Endothelial cell of umbilical vein (primary cell): Measurements from ENCODE around the gene KRT84. TPM values are rescaled to one million over a fixed set of nuclear protein-coding genes. Genes with fewer than 3 reads are reported as not detected.

Experiments used
- BruUV-seq: library from RNA; stranded (reverse); fragments of 400-500 nt; replicated peaks from 2 replicates; lab custom pipeline; 2021; lab: Mats Ljungman, UMichigan
- CTCF ChIA-PET: fragments of 300-600, 350-600 bp; sonication (Branson Sonifier 250); formaldehyde crosslinking; loops from one replicate; lab custom pipeline; 2021; ENCODE audit warnings: antibody characterized with exemption, inconsistent platforms; lab: Charles Lee
- POLR2A ChIA-PET: fragments of 300-600, 350-600 bp; sonication (Branson Sonifier 250); formaldehyde crosslinking; loops from one replicate; lab custom pipeline; 2021; ENCODE audit warnings: antibody characterized with exemption, inconsistent platforms; lab: Charles Lee
- DNase-seq: peaks from one replicate; pipeline ENCODE4 v3.0.0-alpha.2; 2011; ENCODE audit warnings: low read depth, low spot score
- FAIRE-seq: peaks from 2 replicates; lab custom pipeline; 2011; peaks lifted over from hg19 to GRCh38; lab: Jason Lieb, UNC
- H2AFZ ChIP-seq: 2 replicates; pipeline ENCODE4 v1.6.0; 2012; ENCODE audit warnings: low read depth, low read length, control low read depth, inconsistent platforms
- H3K27ac ChIP-seq: 2 replicates; pipeline ENCODE4 v1.5.1; 2011; ENCODE audit warnings: low read depth, mild to moderate bottlenecking, control low read depth, low read length, moderate library complexity; ENCODE audit not compliant: insufficient read depth
- H3K27me3 ChIP-seq, 2 experiments: 2 replicates each; pipeline versions ENCODE4 v1.6.0 to v1.6.1; 2011; ENCODE audit warnings: low read length in 2 of 2, mixed read lengths in 1 of 2; ENCODE audit not compliant: control insufficient read depth in 2 of 2, insufficient read depth in 2 of 2
- H3K36me3 ChIP-seq, 2 experiments: 2 replicates in 1 of 2; 3 replicates in 1 of 2; pipeline ENCODE4 v1.5.1; 2011; ENCODE audit warnings: low read length in 2 of 2, mild to moderate bottlenecking in 1 of 2, moderate library complexity in 1 of 2; ENCODE audit not compliant: control insufficient read depth in 2 of 2, insufficient read depth in 2 of 2; ENCODE audit errors: extremely low read depth in 1 of 2
- H3K4me1 ChIP-seq: 3 replicates; pipeline ENCODE4 v1.5.1; 2011; ENCODE audit warnings: mild to moderate bottlenecking, low read length; ENCODE audit not compliant: control insufficient read depth, insufficient read depth; ENCODE audit errors: extremely low read depth
- H3K4me2 ChIP-seq: 2 replicates; pipeline ENCODE4 v1.6.1; 2011; ENCODE audit warnings: low read length, control low read depth, mixed read lengths; ENCODE audit not compliant: insufficient read depth
- H3K4me3 ChIP-seq, 3 experiments: fragments of 200-600 bp in 1 of 3; sonication (generic), shearing (Covaris generic) in 1 of 3; replicated peaks in 1 of 3; 2 replicates each; pipeline ENCODE4 v1.5.1; 2011 to 2016; ENCODE audit warnings: control low read depth in 3 of 3, low read length in 3 of 3, mild to moderate bottlenecking in 2 of 3, inconsistent platforms in 1 of 3, low read depth in 1 of 3, moderate library complexity in 1 of 3; ENCODE audit not compliant: insufficient read depth in 1 of 3
- H3K79me2 ChIP-seq: 2 replicates; pipeline ENCODE4 v1.6.0; 2012; ENCODE audit warnings: low read length, inconsistent platforms; ENCODE audit not compliant: control insufficient read depth, insufficient read depth
- H3K9ac ChIP-seq: replicated peaks from 2 replicates; pipeline ENCODE3; 2011; ENCODE audit warnings: low read length, control low read depth; ENCODE audit not compliant: insufficient read depth; ENCODE audit errors: extremely low read depth
- H3K9me1 ChIP-seq: replicated peaks from 3 replicates; pipeline ENCODE4 v1.6.0; 2011; ENCODE audit warnings: mild to moderate bottlenecking, low read length; ENCODE audit not compliant: control insufficient read depth, insufficient read depth; ENCODE audit errors: extremely low read depth
- H3K9me3 ChIP-seq: replicated peaks from 2 replicates; pipeline ENCODE4 v1.5.1; 2012; ENCODE audit warnings: low read length, inconsistent platforms; ENCODE audit not compliant: control insufficient read depth, insufficient read depth
- H4K20me1 ChIP-seq: replicated peaks from 2 replicates; pipeline ENCODE3; 2011; ENCODE audit warnings: mild to moderate bottlenecking, low read length; ENCODE audit not compliant: control insufficient read depth, insufficient read depth; ENCODE audit errors: extremely low read depth
- CTCF ChIP-seq, 2 donors: IDR thresholded peaks; 1 replicate in 1 of 2; 2 replicates in 1 of 2; pipeline ENCODE4 v1.5.1; 2011; ENCODE audit warnings: low read length in 2 of 2, mild to moderate bottlenecking in 2 of 2, moderate library complexity in 2 of 2, control low read depth in 1 of 2, inconsistent platforms in 1 of 2, low read depth in 1 of 2; ENCODE audit not compliant: insufficient read depth in 1 of 2; ENCODE audit errors: extremely low read depth in 1 of 2
- EZH2 ChIP-seq: IDR thresholded peaks from 2 replicates; pipeline ENCODE4 v1.6.1; 2012; ENCODE audit warnings: borderline replicate concordance, low read depth, mild to moderate bottlenecking, moderate library complexity, low read length, inconsistent platforms; ENCODE audit not compliant: severe bottlenecking
- FOS ChIP-seq: IDR thresholded peaks from 2 replicates; pipeline ENCODE4 v1.6.1; 2011; ENCODE audit warnings: mild to moderate bottlenecking, low read length, moderate library complexity, borderline replicate concordance; ENCODE audit not compliant: insufficient read depth
- GATA2 ChIP-seq: IDR thresholded peaks from 2 replicates; pipeline ENCODE4 v1.7.0; 2011; ENCODE audit warnings: low read depth, mild to moderate bottlenecking, moderate library complexity, mixed read lengths, low read length; ENCODE audit not compliant: insufficient read length, insufficient read depth
- JUN ChIP-seq: IDR thresholded peaks from 2 replicates; pipeline ENCODE4 v1.6.1; 2011; ENCODE audit warnings: borderline replicate concordance, low read depth; ENCODE audit not compliant: insufficient read length, insufficient read depth
- MAX ChIP-seq: IDR thresholded peaks from 2 replicates; pipeline ENCODE4 v1.6.1; 2011; ENCODE audit not compliant: insufficient read depth, insufficient read length
- MYC ChIP-seq: IDR thresholded peaks from one replicate; pipeline ENCODE4 v1.6.1; 2011; ENCODE audit warnings: mild to moderate bottlenecking, low read depth, low read length
- POLR2A ChIP-seq: IDR thresholded peaks from 2 replicates; pipeline ENCODE4 v1.6.1; 2012; ENCODE audit warnings: low read depth, mild to moderate bottlenecking, control low read depth, low read length
- POLR2AphosphoS5 ChIP-seq: IDR thresholded peaks from 2 replicates; pipeline ENCODE4 v1.6.1; 2012; ENCODE audit warnings: low read depth, mild to moderate bottlenecking, control low read depth, low read length, moderate library complexity; ENCODE audit not compliant: insufficient read depth
- dilution Hi-C: fragments of 300-500 bp; cut with MboI; formaldehyde crosslinking; loops from one replicate; pipeline ENCODE4 v1.15.0; 2019; ENCODE audit warnings: low sequenced_read_pairs; ENCODE audit not compliant: extremely low pct_ligation_motif_present
- intact Hi-C: fragments of 100-400 bp; cut with micrococcal nuclease; formaldehyde crosslinking; loops from one replicate; pipeline ENCODE4 v1.10.0; 2022
- polyA plus RNA-seq, 4 experiments: library from polyadenylated mRNA; depleted of rRNA in 3 of 4; stranded (reverse) in 3 of 4; unstranded in 1 of 4; fragments of >200 nt; gene quantifications; 2 replicates each; pipeline versions ENCODE4 v1.2.1 to v1.2.3, GENCODE V29; 2011 to 2012; ENCODE audit warnings: missing spikeins in 1 of 4
- total RNA-seq: library from RNA; stranded (reverse); gene quantifications from 2 replicates; pipeline ENCODE4 v1.2.3, GENCODE V29; 2021

Gene KRT84
- total and polyA plus RNA-seq, 2 donors (not counting 3 experiments of a cell fraction or from before 2014, with no cell fraction given) = not detected

GRCh38 chr12:52347016-52347415 lies 38.4 kb downstream of the KRT84 start:
- FAIRE-seq (no peak), DNase-seq (no peak)
- TF ChIP-seq MAX (no peak), POLR2AphosphoS5 (no peak), MYC (no peak), POLR2A (no peak), GATA2 (no peak), CTCF (IDR thresholded peaks at IDR 0.05; ENCODE audit: extremely low read depth in 1 of 2, insufficient read depth in 1 of 2, low read depth in 1 of 2, low read length in 2 of 2) (no peak), FOS (no peak), JUN (no peak), EZH2 (no peak)
- Histone ChIP-seq H2AFZ (no peak overlapping the region), H3K79me2 (no peaks in the 10 kb centered on the region), H3K4me1 (no peaks in the 10 kb centered on the region), H3K27ac (no peak overlapping the region), H3K9me1 (no peaks in the 10 kb centered on the region), H3K4me3 (no peak overlapping the region), H3K9ac (no peak overlapping the region), H3K36me3 (no peaks in the 10 kb centered on the region), H4K20me1 (no peaks in the 10 kb centered on the region), H3K27me3 (peaks cover 7 to 11% of the 10 kb centered on the region in 2 experiments), H3K9me3 (no peaks in the 10 kb centered on the region), H3K4me2 (no peak overlapping the region)
- dilution Hi-C loops = no loop called here
- ChIA-PET CTCF (interaction anchor here (0.5 to 1.7 kb wide), 3 partner anchors 458 to 533 kb away, joined by 3 read pairs; no protein-coding TSS in a partner anchor), POLR2A (no interaction called here)
- BruUV-seq = no TSS peak
- intact Hi-C loops = no loop called here
